HG02943 (cell line): ENCODE results near the gene GMEB2.
A peak's percentile ranks its signal among the peaks of the same experiment; 100 is the strongest.
"Not testable (repeated sequence)": the region's sequence is repeated elsewhere in the genome, so short reads cannot be mapped to it uniquely, and the experiment has no call there.

Source experiments
- ATAC-seq: cut with Tn5 transposase; IDR thresholded peaks from one replicate; pipeline ENCODE4 v1.9.1; 2021; ENCODE audit warnings: mild to moderate bottlenecking, low read depth, moderate library complexity; ENCODE audit not compliant: unreplicated experiment

GMEB2 gene

DNA sequence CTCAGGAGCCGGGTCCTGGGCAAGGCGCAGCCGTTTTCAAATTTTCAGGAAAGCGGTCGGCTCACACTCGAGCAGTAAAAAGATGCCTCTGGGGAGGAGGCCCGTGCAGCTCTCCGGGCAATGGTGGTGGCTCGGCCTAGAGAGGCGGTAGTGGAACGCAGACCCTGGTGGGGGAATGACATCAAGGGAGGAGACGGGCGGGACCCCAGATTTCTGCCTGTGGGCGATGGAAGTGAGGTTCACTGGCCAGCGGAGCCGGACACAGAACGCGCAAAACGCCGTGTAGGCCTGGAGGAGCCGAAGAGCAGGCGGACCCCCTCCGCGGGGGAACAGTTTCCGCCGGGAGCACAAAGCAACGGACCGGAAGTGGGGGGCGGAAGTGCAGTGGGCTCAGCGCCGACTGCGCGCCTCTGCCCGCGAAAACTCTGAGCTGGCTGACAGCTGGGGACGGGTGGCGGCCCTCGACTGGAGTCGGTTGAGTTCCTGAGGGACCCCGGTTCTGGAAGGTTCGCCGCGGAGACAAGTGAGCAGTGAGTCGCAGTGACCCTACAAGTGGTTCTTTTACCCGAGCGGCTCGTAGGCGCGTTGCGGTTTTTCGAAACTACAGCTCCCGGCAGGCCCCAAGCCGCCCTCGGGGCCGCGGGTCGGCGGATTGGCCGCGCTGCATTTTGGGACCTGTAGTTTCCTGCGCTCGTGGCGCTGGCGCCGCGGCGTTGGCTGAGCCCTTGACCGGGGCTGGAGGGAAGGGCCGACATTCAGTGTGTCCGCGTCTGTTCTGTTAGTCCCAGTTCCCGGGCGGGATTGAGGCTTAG is 31.2 kb upstream of the GMEB2 start, which contains the start of gene RTEL1:
Gene RTEL1 (plus strand): TSS at position 376 of the 812 bp plus-strand sequence. CDS start 1,091 bp downstream, outside the sequence.
- ATAC-seq: peak; percentile 74

DNA sequence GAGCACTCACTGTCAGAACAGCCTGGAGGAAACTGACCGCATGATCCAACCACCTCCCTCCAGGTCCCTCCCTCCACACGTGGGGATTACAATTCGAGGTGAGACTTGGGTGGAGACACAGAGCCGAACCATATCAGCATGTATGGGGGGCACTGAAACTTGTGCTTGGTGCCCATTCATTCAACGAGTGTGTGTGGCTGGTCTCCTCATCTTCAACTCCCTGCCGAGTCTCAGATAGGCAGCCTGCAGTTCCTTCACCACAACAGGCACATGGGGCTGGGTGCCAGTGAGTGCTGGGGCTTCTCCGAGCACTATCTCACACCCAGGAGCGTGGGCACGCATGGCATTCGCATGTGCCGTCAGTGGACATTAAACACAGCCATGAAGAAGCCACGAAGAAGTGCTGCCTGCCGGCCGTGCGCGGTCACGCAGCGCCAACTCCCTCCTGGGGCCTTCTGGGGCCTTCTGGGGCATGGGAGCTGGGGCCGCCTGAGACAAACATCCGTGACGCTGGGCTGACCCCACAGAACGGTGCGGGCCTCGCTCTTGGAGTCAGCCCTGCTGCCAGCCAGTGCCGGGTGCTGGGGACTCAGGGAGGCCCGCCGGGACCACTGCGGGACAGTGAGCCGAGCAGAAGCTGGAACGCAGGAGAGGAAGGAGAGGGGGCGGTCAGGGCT is 30.5 kb upstream of the GMEB2 start:
- ATAC-seq: no peak

DNA sequence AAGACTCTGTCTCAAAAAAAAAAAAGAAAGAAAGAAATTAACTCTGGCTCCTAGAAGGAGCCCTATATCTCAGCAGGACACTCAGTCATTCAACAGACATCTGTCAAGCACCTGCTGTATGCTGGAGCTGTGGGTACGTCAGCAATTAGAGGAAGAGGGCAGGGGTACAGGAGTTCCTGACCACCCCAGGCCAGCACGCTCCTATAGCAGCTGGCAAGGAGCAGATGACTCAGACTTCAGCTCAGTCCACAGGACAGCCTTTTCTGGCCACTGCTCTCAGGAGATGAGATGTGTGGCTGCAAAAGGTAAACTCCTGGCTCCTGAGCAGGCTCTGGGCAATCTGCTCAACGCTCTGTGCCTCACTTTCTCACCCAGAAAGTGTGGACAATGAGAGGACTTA is 29.6 kb upstream of the GMEB2 start:
- no peak for ATAC-seq

- ATAC-seq: no peak
Measured at GRCh38 chr20:63655249-63655648, 28.3 kb upstream of the GMEB2 start.

GRCh38 chr20:63653974-63654668 is 27.2 kb upstream of the GMEB2 start:
- no peak for ATAC-seq

GRCh38 chr20:63653041-63653973 is 26.4 kb upstream of the GMEB2 start, which contains the start of gene STMN3:
STMN3 (minus strand) TSS chr20:63653424; CDS start chr20:63653345, 79 bp downstream.
- no peak for ATAC-seq

DNA sequence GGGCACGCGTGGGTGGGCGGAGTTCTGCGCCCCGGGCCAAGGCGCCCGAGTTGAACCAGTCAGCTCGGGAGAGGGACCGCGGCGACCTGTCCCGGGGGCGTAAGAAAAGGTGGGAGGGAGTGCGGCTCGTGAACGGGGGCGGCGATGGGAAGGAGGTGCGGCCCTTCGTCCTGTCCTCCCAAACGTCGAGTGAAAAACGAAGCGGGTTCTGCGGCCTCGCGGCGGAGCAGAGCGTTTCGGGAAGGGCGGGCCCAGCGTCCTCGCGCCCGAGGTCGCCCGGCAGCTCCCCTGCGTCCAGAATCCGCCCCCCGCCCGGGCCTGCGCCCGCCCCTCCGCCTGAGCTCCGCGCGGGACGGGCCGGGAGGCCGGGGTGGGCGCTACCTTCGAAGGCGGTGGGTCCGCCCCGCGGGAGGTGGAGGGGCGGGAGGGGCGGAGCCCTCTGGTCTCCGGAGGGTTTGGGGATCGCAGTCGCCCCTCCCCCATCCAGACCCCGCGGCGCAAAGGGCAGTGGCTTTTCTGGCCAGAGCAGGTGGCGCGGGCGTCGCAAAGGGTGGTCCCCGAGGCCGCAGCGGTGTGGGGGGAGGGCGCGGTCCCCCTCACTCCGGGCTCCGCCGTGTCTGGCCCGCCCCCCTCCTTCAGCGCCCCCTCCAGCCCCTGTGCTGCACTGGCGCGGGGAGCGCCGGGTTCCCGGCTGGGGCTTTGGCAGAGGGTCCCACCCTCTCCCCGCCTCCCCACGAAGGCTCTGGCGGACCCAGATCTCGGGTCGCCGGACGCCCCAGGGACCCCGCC is 25.5 kb upstream of the GMEB2 start:
- no peak for ATAC-seq

DNA sequence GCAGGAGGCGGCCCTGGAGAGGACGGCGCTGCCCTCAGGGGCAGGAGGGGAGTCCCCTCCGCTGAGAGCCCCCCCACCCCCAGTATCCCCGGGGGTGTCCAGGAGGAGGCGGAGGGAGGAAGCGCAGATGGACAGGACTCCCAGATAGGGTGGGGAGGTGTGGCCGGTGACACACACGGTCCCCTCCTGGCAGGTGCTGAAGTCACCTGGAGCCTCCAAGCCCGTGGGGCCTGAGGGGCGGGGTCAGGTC is 25.0 kb upstream of the GMEB2 start:
- no peak for ATAC-seq

- ATAC-seq: not testable (repeated sequence)
Measured at GRCh38 chr20:63650486-63650885, 23.6 kb upstream of the GMEB2 start.

- no peak for ATAC-seq
Measured at GRCh38 chr20:63648895-63649589, 22.1 kb upstream of the GMEB2 start.

DNA sequence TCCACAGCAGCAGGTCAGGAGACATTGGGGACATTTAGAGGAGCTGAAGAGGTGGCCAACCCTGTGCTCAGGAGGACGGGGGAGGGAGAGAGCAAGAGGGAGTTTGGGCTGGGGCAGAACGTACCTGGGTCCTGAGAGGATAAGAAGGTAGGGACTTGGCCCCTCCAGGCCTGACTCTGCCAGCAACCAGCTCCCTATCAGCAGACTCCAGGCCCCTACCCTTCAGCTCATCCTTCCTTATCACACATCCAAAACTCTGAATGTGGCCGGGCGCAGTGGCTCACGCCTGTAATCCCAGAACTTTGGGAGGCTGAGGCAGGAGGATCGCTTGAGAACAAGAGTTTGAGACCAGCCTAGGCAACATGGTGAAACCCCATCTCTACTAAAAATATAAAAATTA is 21.3 kb upstream of the GMEB2 start:
- no peak for ATAC-seq

DNA sequence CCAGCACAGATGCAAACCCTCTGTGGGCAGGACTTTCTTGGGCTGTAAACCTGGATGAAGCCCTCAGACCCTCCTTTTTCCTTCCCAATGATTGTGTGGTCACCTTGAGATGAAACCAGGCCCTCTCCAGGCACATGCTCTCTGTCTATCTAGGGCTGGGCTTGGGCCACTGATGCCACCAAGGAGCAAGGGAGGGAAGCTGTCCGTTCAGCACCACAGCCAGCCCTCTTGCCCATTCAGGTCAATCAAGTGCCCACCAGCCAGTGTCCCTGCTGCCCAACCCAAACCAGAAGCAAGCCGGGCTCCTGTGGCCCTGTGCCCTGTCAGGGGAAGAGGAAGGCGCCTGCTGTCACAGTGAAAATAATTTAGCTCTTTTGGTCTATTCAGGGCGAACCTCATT is 18.3 kb upstream of the GMEB2 start:
- no peak for ATAC-seq

- no peak for ATAC-seq
Measured at GRCh38 chr20:63643946-63644345, 17.0 kb upstream of the GMEB2 start.

GRCh38 chr20:63643499-63643898 is 16.6 kb upstream of the GMEB2 start:
- no peak for ATAC-seq

DNA sequence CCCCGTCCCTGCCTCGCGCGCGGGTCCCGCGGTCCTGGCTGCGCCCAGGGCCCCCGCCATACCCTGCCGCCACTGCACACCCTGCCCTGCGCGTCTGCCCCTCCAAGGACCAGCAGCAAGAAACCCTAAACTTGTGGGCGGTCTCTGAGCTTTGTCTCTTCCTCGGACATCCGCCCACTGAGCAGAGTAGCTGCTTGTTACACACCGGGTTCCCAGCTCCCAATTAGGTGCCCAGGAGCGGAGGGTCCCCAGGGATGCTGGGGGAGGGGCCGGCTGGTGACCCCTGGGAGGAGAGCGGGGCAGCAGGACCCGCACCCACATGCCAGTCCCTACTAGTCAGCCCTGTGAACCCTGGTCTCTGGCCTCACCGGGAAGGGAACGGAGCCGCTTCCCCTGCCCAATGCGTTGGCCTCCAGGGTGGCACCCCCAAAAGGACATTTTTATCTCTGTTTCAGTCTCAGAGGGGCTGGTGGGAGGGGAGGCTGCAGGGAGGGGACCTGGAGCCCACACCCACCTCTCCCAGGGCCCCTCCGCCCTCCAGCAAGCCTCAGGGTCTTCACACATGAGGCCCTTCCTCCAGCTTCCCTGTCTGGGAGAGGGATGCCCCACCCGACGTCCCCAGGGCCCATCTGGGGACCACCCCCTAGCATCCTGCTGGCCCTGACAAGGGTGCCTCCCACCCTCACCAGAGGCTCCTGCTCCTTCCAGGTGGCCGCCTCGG is 15.8 kb upstream of the GMEB2 start:
- ATAC-seq: no peak

GRCh38 chr20:63641792-63642523 is 15.1 kb upstream of the GMEB2 start:
- ATAC-seq: peak; percentile 47

DNA sequence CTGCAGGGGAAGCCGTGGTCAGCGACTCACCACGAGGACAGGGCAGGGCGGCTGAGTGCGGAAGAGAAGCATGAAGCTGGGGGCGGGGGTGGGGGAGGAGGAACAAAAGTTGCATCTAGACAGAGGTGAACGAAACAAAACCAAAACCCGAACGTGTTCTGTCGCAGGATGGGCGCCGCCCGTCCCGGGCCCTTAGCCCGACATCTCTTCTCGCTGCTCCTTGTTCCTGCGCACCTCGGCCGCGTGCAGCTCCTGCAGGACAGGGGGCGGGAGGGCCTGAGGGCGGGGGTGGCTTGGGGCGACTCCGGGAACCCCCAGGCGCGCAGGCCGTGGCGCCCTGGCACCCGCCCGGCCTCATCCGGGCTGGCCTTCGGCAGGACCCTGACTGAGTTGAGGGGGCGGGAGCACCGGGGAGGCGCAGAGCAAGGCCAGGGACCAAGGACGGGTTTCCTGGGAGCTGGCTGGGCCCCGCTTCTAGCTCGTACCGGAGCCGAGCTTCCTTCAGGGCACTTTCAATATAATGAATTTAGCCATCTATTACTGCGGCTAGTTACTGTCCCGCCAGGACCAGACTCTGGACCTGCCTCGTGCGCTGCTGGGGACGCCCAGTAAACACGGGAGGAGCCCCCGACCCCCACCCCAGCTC is 14.4 kb upstream of the GMEB2 start:
- ATAC-seq: no peak
